Neural progenitor cell (in vitro differentiated cells): ENCODE results near the gene CBX6.

ENCODE experiments used
- EZH2 ChIP-seq: fragments of 200-600 bp; sonication (generic); IDR thresholded peaks from 2 replicates; pipeline ENCODE4 v1.6.1; 2017; ENCODE audit warnings: antibody characterized with exemption, mild to moderate bottlenecking, moderate library complexity
- EZH2phosphoT487 ChIP-seq: fragments of 200-600 bp; sonication (generic); IDR thresholded peaks from 2 replicates; pipeline ENCODE4 v1.6.1; 2017; ENCODE audit warnings: antibody characterized with exemption
- TF ChIP-seq, protein P1 (sequence below): fragments of 200-600 bp; sonication (generic); IDR thresholded peaks from 2 replicates; pipeline ENCODE4 v1.5.1; 2017; ENCODE audit warnings: antibody characterized with exemption, mild to moderate bottlenecking

DNA sequence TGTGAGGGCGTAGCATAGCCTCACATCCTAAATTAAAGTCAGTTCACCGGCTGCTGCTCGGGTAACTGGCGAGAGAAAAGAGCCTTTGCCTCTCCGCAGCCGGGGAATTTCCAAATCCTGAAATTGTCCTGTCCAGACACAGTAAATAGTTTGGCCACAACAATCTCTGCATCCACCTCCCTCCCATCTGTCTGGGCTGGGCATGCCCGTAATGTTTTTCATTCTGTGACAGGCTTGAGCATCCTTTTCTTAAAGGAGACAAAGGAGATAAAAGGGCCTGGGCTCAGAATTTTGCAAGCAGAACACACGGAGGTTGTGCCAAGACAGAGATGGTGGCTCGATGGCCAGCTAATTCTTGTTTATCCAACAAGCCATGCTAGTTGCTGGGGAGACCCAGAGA lies 19.2 kb upstream of the CBX6 start:
- TF ChIP-seq, protein P1, sequence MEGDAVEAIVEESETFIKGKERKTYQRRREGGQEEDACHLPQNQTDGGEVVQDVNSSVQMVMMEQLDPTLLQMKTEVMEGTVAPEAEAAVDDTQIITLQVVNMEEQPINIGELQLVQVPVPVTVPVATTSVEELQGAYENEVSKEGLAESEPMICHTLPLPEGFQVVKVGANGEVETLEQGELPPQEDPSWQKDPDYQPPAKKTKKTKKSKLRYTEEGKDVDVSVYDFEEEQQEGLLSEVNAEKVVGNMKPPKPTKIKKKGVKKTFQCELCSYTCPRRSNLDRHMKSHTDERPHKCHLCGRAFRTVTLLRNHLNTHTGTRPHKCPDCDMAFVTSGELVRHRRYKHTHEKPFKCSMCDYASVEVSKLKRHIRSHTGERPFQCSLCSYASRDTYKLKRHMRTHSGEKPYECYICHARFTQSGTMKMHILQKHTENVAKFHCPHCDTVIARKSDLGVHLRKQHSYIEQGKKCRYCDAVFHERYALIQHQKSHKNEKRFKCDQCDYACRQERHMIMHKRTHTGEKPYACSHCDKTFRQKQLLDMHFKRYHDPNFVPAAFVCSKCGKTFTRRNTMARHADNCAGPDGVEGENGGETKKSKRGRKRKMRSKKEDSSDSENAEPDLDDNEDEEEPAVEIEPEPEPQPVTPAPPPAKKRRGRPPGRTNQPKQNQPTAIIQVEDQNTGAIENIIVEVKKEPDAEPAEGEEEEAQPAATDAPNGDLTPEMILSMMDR = no peak
- TF ChIP-seq EZH2 (no peak), EZH2phosphoT487 (no peak)
